Measurements from ENCODE around the gene KIF26A. TPM values are rescaled to one million over a fixed set of nuclear protein-coding genes. Genes with fewer than 3 reads are reported as not detected.

Gene KIF26A
- total RNA-seq, 1 donor from 2014 or later = 6.3 TPM

DNA sequence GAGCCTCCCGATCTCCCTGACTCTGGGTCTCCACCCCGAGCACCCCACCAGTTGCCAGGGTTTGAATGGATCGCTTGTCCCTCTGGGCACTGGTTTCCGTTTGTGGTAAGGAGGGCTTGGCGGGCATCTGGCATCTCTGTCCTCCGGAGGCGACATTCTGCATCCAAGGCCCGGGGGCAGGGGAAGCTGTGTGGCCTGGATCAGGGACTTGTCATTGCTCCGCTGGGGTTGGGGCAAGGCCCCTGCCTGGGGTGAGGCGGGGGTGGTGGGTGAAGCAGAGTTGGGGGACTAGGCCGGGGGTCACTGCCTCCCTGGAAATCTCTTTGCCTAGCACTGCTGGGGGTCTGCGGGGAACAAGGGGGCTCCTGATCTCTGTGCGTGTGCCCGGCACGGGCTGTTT lies 30.2 kb downstream of the KIF26A start:
- no peak overlapping the region for H3K27ac ChIP-seq (ENCODE audit: low read depth, low read length)
- no peaks in the 10 kb centered on the region for H3K36me3 ChIP-seq (ENCODE audit: control insufficient read depth in 3 of 3, insufficient read depth in 3 of 3, low read length in 3 of 3)
- H3K4me3 ChIP-seq (ENCODE audit: low read length in 3 of 3) = no peak overlapping the region
- H3K9me3 ChIP-seq (ENCODE audit: control insufficient read depth in 3 of 3, low read length in 3 of 3) = no peaks in the 10 kb centered on the region
- peaks cover 26 to 42% (median 36%) of the 10 kb centered on the region in 3 donors for H3K27me3 ChIP-seq (ENCODE audit: control insufficient read depth in 3 of 3, insufficient read depth in 3 of 3, low read length in 3 of 3)
- H3K9ac ChIP-seq (ENCODE audit: low read depth in 1 of 3, low read length in 3 of 3) = no peak overlapping the region
- peaks cover 0 to 4% (median 0%) of the 10 kb centered on the region in 3 donors for H3K4me1 ChIP-seq (ENCODE audit: control insufficient read depth in 3 of 3, insufficient read depth in 3 of 3, low read length in 3 of 3)

DNA sequence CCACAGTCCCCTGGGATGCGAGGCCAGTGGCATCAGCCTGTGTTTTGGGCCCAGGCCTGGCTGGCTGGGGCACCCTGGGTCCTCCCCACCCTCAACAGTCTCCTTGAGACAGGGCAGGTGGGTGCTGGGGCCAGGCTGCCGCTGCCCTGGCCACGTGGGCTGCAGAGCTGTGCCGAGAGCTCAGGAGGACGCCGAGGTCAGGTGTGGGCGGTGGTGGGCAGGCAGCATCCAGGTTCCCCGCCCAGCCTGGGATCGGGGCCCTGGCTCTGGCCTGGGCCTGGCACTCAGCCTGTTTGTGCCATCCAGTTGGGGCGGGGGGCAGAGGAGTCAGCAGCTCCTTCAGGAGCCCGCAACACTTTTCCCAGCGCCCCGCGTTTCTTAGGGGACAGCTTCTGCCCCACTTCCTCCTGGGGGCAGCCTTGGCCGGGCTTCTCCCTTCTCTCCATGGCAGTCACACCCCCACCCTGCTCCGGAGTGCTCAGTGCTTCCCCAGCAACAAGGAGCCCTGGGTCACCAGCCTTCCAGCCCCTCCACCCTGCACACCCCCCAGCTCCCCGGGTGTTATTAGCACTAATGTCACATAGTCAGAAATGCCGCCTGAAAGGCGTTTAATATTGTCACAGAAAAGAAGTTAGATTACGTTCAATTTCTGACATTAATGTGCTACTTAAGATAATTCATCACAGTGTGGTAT lies 30.8 kb downstream of the KIF26A start:
- Histone ChIP-seq H3K4me3 (ENCODE audit: low read length in 3 of 3) (no peak overlapping the region), H3K27me3 (ENCODE audit: control insufficient read depth in 3 of 3, insufficient read depth in 3 of 3, low read length in 3 of 3) (peaks cover 26 to 47% (median 39%) of the 10 kb centered on the region in 3 donors), H3K36me3 (ENCODE audit: control insufficient read depth in 3 of 3, insufficient read depth in 3 of 3, low read length in 3 of 3) (no peaks in the 10 kb centered on the region), H3K9ac (ENCODE audit: low read depth in 1 of 3, low read length in 3 of 3) (no peak overlapping the region), H3K4me1 (ENCODE audit: control insufficient read depth in 3 of 3, insufficient read depth in 3 of 3, low read length in 3 of 3) (peaks cover 0 to 4% (median 0%) of the 10 kb centered on the region in 3 donors), H3K27ac (ENCODE audit: low read depth, low read length) (no peak overlapping the region), H3K9me3 (ENCODE audit: control insufficient read depth in 3 of 3, low read length in 3 of 3) (no peaks in the 10 kb centered on the region)

DNA sequence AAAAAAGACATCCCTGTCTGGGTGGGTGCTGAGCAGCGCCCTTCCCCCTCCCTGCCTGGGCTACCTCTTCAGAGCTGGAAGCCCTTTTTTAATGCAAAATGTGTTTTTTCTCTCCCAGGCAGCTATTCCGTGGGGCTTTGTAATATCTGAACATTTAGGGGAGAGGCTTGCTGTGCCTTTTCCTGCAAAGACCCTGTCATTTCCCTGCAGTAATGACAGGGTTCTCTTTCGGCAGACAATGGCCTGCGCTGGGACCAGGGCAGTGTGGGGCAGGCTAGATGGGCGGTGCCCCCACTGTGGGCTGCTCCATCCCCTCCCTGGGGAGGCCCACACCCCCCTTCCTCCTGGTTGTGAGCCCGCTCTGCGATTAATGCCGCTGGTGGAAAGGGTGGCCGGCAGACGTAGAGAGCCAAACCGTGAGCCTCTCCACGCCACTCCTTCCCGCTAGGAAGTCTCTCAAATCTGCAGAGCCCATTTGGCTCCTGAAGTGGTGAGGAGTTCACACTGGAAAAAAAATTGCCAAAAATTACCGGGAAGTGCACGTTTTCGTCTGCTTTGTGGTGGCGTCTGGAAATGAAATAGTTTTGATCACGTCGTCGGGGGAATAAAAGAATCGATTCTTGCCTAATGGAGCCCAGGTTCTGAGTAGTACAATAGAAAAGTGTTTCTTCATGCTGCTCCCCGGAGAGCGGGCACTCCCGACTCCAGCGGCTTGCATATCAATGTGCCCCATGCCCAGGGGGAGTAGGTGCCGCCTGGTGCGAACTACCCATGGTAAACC lies 31.5 kb downstream of the KIF26A start:
- Histone ChIP-seq H3K27me3 (ENCODE audit: control insufficient read depth in 3 of 3, insufficient read depth in 3 of 3, low read length in 3 of 3) (peaks cover 26 to 47% (median 39%) of the 10 kb centered on the region in 3 donors), H3K9ac (ENCODE audit: low read depth in 1 of 3, low read length in 3 of 3) (no peak overlapping the region), H3K4me1 (ENCODE audit: control insufficient read depth in 3 of 3, insufficient read depth in 3 of 3, low read length in 3 of 3) (peaks cover 0 to 4% (median 0%) of the 10 kb centered on the region in 3 donors), H3K27ac (ENCODE audit: low read depth, low read length) (no peak overlapping the region), H3K4me3 (ENCODE audit: low read length in 3 of 3) (no peak overlapping the region), H3K9me3 (ENCODE audit: control insufficient read depth in 3 of 3, low read length in 3 of 3) (no peaks in the 10 kb centered on the region), H3K36me3 (ENCODE audit: control insufficient read depth in 3 of 3, insufficient read depth in 3 of 3, low read length in 3 of 3) (no peaks in the 10 kb centered on the region)

DNA sequence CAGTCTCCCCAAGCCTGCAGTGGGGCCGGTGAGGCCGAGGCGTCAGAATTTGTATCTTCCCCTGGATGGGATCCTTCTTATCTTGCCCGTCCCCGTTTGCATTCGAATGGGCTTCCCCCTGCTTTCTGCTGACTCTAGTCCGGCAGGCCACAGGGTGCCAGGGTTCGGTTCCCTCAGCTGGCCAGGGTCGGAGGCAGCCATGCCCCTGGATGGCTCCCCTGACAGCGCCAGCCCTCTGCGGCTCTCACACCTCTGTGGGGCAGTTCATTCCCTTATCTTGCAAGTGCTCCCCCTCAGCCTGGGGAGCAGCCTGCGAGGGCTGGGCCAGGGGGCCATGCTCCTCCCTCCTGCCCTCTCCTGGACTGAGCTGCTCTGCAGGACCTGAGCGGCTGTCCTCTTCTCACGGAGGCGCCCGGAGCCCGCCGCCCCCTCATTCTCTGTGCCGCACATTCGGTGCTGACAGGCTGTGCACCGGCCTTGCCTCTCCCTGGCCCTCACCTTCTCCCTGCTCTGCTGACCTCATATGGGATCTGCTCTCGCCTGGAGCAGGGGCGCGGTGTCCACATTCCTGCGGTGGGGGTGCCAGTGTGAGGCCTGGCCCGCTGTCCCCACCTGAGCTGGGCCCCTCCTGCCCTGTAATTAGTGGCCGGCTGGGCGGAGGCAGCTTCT lies 32.8 kb downstream of the KIF26A start:
- H3K4me3 ChIP-seq (ENCODE audit: low read length in 3 of 3) = no peak overlapping the region
- H3K27ac ChIP-seq (ENCODE audit: low read depth, low read length) = no peak overlapping the region
- H3K9me3 ChIP-seq (ENCODE audit: control insufficient read depth in 3 of 3, low read length in 3 of 3) = no peaks in the 10 kb centered on the region

DNA sequence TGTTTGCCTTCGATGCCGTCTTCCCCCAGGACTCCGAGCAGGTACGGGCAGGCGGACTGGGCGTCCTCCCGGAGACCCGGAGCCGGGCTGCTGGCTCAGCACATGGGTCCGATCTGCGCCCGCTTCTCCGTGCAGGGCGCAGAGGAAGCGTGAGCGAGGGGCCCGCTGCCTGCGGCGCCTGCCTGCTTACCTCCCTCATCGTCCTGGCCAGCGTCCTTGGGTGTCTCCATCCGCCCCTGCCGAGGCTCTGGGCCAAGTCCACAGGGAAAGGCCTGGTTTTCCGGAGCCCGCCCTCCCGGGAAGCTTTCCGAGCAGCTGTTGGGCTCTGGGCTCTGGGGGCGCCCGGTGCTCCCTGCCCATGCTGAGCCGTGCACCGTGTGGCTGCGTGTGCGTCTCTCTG lies 33.5 kb downstream of the KIF26A start:
- Histone ChIP-seq H3K36me3 (ENCODE audit: control insufficient read depth in 3 of 3, insufficient read depth in 3 of 3, low read length in 3 of 3) (no peaks in the 10 kb centered on the region), H3K27ac (ENCODE audit: low read depth, low read length) (no peak overlapping the region), H3K9ac (ENCODE audit: low read depth in 1 of 3, low read length in 3 of 3) (no peak overlapping the region), H3K4me3 (ENCODE audit: low read length in 3 of 3) (no peak overlapping the region), H3K4me1 (ENCODE audit: control insufficient read depth in 3 of 3, insufficient read depth in 3 of 3, low read length in 3 of 3) (peaks cover 0 to 4% (median 0%) of the 10 kb centered on the region in 3 donors), H3K27me3 (ENCODE audit: control insufficient read depth in 3 of 3, insufficient read depth in 3 of 3, low read length in 3 of 3) (peaks cover 26 to 47% (median 39%) of the 10 kb centered on the region in 3 donors), H3K9me3 (ENCODE audit: control insufficient read depth in 3 of 3, low read length in 3 of 3) (no peaks in the 10 kb centered on the region)

More for the DNA sequence above, 32.8 kb downstream of the KIF26A start:
- H3K27me3 ChIP-seq (ENCODE audit: control insufficient read depth in 3 of 3, insufficient read depth in 3 of 3, low read length in 3 of 3) = peaks cover 26 to 47% (median 39%) of the 10 kb centered on the region in 3 donors
- H3K36me3 ChIP-seq (ENCODE audit: control insufficient read depth in 3 of 3, insufficient read depth in 3 of 3, low read length in 3 of 3) = no peaks in the 10 kb centered on the region
- H3K4me1 ChIP-seq (ENCODE audit: control insufficient read depth in 3 of 3, insufficient read depth in 3 of 3, low read length in 3 of 3) = peaks cover 0 to 4% (median 0%) of the 10 kb centered on the region in 3 donors
- H3K9ac ChIP-seq (ENCODE audit: low read depth in 1 of 3, low read length in 3 of 3) = no peak overlapping the region

DNA sequence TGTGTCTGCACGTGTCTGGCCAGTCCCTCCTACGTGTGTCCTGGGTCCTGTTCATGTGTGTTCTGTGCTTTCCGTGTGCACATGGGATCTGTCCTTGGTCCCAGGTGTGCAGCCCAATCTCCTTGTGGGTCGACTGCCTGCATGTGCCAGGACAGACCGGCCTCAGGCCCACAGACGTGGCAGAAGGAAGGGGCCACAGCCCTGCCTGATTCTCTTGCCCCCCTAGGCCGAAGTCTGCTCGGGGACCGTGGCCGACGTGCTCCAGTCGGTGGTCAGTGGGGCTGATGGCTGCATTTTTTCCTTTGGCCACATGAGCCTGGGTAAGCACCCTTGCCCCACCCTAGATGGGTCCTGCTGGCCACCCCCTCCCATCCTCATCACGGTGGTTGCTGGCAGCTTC lies 34.0 kb downstream of the KIF26A start:
- Histone ChIP-seq H3K9me3 (ENCODE audit: control insufficient read depth in 3 of 3, low read length in 3 of 3) (no peaks in the 10 kb centered on the region), H3K36me3 (ENCODE audit: control insufficient read depth in 3 of 3, insufficient read depth in 3 of 3, low read length in 3 of 3) (no peaks in the 10 kb centered on the region), H3K4me3 (ENCODE audit: low read length in 3 of 3) (no peak overlapping the region), H3K9ac (ENCODE audit: low read depth in 1 of 3, low read length in 3 of 3) (no peak overlapping the region), H3K27me3 (ENCODE audit: control insufficient read depth in 3 of 3, insufficient read depth in 3 of 3, low read length in 3 of 3) (peaks cover 26 to 47% (median 39%) of the 10 kb centered on the region in 3 donors), H3K4me1 (ENCODE audit: control insufficient read depth in 3 of 3, insufficient read depth in 3 of 3, low read length in 3 of 3) (peaks cover 0 to 4% (median 0%) of the 10 kb centered on the region in 3 donors), H3K27ac (ENCODE audit: low read depth, low read length) (no peak overlapping the region)

DNA sequence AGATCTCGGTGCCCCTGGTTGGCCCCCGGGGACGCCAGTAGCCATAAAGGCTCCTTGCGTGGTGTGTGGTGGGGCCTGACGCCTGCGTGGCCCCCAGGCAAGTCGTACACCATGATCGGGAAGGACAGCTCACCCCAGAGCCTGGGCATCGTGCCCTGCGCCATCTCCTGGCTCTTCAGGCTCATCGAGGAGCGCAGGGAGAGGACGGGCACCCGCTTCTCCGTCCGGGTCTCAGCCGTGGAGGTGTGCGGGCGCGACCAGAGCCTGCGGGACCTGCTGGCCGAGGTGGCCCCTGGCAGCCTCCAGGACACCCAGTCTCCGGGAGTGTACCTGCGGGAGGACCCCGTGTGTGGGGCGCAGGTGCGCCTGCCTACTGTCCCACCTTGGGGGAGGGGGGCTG lies 34.5 kb downstream of the KIF26A start:
- Histone ChIP-seq H3K4me1 (ENCODE audit: control insufficient read depth in 3 of 3, insufficient read depth in 3 of 3, low read length in 3 of 3) (peaks cover 0 to 4% (median 0%) of the 10 kb centered on the region in 3 donors), H3K9ac (ENCODE audit: low read depth in 1 of 3, low read length in 3 of 3) (no peak overlapping the region), H3K9me3 (ENCODE audit: control insufficient read depth in 3 of 3, low read length in 3 of 3) (no peaks in the 10 kb centered on the region), H3K27ac (ENCODE audit: low read depth, low read length) (no peak overlapping the region), H3K36me3 (ENCODE audit: control insufficient read depth in 3 of 3, insufficient read depth in 3 of 3, low read length in 3 of 3) (no peaks in the 10 kb centered on the region), H3K4me3 (ENCODE audit: low read length in 3 of 3) (no peak overlapping the region), H3K27me3 (ENCODE audit: control insufficient read depth in 3 of 3, insufficient read depth in 3 of 3, low read length in 3 of 3) (peaks cover 26 to 43% (median 39%) of the 10 kb centered on the region in 3 donors)

DNA sequence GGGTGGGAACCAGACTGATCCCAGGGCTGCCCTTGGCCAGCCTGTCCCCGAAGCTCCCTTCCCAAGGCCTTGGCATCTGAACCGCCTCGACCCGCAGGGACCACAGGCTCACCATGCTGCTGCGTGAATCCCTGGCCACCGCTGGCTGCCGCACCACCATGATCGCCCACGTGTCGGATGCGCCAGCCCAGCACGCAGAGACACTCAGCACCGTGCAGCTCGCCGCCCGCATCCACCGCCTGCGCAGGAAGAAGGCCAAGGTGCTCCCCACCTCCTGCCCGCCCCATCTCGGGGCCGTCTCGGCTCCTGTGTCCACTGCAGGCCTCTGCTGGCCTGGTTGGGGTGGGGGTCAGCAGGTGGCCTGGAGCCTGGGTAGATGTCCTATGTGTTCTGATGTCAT lies 35.7 kb downstream of the KIF26A start:
- H3K4me1 ChIP-seq (ENCODE audit: control insufficient read depth in 3 of 3, insufficient read depth in 3 of 3, low read length in 3 of 3) = peaks cover 0 to 3% (median 0%) of the 10 kb centered on the region in 3 donors
- no peak overlapping the region for H3K4me3 ChIP-seq (ENCODE audit: low read length in 3 of 3)
- H3K27me3 ChIP-seq (ENCODE audit: control insufficient read depth in 3 of 3, insufficient read depth in 3 of 3, low read length in 3 of 3) = peaks cover 26 to 47% (median 37%) of the 10 kb centered on the region in 3 donors
- H3K36me3 ChIP-seq (ENCODE audit: control insufficient read depth in 3 of 3, insufficient read depth in 3 of 3, low read length in 3 of 3) = no peaks in the 10 kb centered on the region
- H3K9me3 ChIP-seq (ENCODE audit: control insufficient read depth in 3 of 3, low read length in 3 of 3) = no peaks in the 10 kb centered on the region
- no peak overlapping the region for H3K9ac ChIP-seq (ENCODE audit: low read depth in 1 of 3, low read length in 3 of 3)
- no peak overlapping the region for H3K27ac ChIP-seq (ENCODE audit: low read depth, low read length)

DNA sequence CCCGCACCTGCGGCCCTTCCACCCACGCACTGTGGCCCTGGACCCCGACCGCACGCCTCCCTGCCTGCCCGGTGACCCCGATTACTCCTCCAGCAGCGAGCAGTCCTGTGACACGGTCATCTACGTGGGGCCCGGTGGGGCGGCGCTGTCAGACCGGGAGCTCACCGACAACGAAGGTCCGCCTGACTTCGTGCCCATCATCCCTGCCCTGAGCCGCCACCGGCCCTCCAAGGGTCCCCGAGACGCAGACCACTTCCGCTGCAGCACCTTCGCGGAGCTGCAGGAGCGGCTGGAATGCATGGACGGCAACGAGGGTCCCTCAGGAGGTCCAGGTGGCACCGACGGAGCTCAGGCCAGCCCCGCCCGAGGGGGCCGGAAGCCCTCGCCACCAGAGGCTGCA lies 36.7 kb downstream of the KIF26A start:
- Histone ChIP-seq H3K27ac (ENCODE audit: low read depth, low read length) (no peak overlapping the region), H3K27me3 (ENCODE audit: control insufficient read depth in 3 of 3, insufficient read depth in 3 of 3, low read length in 3 of 3) (peaks cover 19 to 39% (median 38%) of the 10 kb centered on the region in 3 donors), H3K9ac (ENCODE audit: low read depth in 1 of 3, low read length in 3 of 3) (no peak overlapping the region), H3K9me3 (ENCODE audit: control insufficient read depth in 3 of 3, low read length in 3 of 3) (no peaks in the 10 kb centered on the region), H3K4me3 (ENCODE audit: low read length in 3 of 3) (no peak overlapping the region), H3K36me3 (ENCODE audit: control insufficient read depth in 3 of 3, insufficient read depth in 3 of 3, low read length in 3 of 3) (no peaks in the 10 kb centered on the region), H3K4me1 (ENCODE audit: control insufficient read depth in 3 of 3, insufficient read depth in 3 of 3, low read length in 3 of 3) (peaks cover 0 to 2% (median 0%) of the 10 kb centered on the region in 3 donors)
